Left lobe of liver (tissue), 2 donors: Measurements from ENCODE around the gene AKAIN1. TPM values are rescaled to one million over a fixed set of nuclear protein-coding genes. Genes with fewer than 3 reads are reported as not detected.

Experiments
- ATAC-seq: fragments of 200-7000 bp; cut with Tn5 transposase; one replicate; pipeline ENCODE4 v1.9.1; 2020; ENCODE audit warnings: mild to moderate bottlenecking, moderate library complexity
- DNase-seq: peaks from one replicate; pipeline ENCODE4 v3.0.0-alpha.2; 2020; ENCODE audit warnings: low spot score
- total RNA-seq: library from RNA; stranded (reverse); gene quantifications from one replicate; pipeline ENCODE4 v1.2.1, GENCODE V29; 2021
- donor health status: DM: no; HTN: no; CAD: no; lungs with moderate emphysema.
- donor health status: DM: no; HTN: yes; CAD: no.

Gene AKAIN1
- total RNA-seq, 1 donor from 2014 or later, result 0.88 TPM

DNA sequence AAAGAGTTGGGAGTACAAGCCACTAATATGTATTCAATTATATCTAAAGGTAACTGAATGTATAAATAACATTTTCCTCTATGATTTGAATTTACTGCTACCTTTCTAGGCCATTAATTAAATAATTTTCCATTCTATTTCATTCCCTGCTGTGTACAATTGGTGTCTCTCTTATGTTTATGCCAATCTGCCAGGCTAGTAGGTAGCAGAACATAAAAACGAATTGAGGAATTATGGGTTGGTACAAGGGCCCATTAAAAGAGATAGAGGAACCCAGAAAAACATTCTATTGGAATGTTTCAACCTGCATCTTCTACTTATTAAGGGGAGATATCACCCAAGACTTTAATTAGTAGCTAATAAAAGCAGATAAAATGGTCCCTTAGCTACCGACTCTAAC is 32.2 kb downstream of the AKAIN1 start:
- DNase-seq (no peak), ATAC-seq (no peak)

DNA sequence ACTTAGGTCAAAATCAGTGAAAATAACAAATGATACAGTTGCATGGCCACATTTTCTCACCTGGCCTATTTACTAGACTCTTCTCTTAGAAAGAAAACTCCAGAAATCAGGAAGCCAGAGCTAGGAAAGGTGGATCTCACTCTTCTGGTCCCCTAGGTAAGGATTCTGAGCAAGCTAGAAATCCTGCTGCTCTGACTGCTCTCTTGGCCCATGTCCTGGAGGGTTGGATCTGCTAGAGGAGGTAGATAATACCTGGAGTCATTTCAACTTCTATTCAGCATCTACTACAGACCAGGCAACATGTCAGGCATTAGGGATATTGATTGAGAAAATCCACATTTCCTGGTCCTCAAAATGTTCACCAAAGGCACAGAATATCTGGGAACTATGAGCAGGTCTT is 34.9 kb downstream of the AKAIN1 start:
- no peak for DNase-seq
- ATAC-seq, result no peak

DNA sequence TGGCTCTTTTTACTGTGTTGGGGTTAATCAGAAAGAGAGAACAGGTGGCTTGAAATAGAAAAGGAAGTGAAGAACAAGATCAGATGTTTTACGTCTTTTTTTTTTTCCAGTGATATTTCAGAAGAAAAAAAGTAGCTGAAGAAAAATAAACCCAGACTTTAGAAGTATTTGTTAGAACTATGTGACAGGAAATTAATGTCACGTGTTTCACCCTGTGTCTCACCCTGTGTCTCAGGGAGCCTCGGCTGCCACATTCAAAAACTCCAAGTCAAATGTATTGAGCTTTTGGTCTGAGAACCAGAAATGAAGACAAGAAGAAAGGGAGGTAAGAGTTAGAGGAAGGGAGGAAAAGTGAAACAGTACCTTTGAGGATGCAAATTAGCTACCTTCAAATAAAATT is 38.0 kb downstream of the AKAIN1 start:
- ATAC-seq (no peak), DNase-seq (no peak)

GRCh38 chr18:5158587-5158986 is 38.5 kb downstream of the AKAIN1 start:
- ATAC-seq, result no peak
- DNase-seq, result no peak

GRCh38 chr18:5158172-5158571 is 38.9 kb downstream of the AKAIN1 start:
- ATAC-seq (no peak), DNase-seq (no peak)

GRCh38 chr18:5155907-5156287 is 41.2 kb downstream of the AKAIN1 start:
- DNase-seq, result no peak
- ATAC-seq, result no peak

GRCh38 chr18:5155218-5155906 is 41.7 kb downstream of the AKAIN1 start:
- no peak for ATAC-seq
- DNase-seq, result no peak

DNA sequence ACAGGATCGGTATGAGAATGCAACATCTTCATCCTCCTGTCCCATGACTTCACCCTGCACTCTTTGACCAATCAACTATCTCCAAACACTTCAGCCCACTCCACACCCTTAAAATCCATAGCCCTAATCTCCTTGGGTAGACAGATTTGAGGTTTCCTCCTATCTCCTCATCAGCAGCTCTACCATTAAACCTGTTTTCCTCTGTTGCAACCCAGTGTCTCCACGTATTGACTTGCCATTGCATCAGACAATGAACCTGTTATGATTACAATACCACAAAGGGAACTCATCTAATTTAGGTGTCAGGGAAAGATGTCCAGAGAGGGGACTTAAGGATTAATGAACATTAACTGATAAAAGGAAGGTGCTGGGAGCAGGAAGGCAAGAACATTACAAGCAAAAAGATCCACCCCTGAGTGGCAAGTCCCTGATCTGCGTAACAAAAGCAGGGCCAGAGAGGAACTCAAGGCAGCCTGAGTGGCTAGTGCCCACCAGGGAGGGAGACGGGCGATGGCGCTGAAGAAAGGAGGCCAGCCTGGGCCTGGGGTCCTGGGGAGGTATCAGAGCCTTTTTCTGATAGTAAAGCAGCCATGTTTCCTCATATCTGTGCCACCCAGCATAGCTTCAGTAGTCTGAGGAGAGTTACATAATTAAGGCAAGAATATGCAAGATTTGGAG is 44.6 kb downstream of the AKAIN1 start:
- DNase-seq, result no peak

GRCh38 chr18:5150894-5151293 is 46.2 kb downstream of the AKAIN1 start:
- ATAC-seq (no peak), DNase-seq (no peak)

More for the DNA sequence above, 44.6 kb downstream of the AKAIN1 start:
- ATAC-seq, result no peak

- ATAC-seq, result no peak
- no peak for DNase-seq
These were observed 51.0 kb downstream of the AKAIN1 start for GRCh38 chr18:5146093-5146492.

GRCh38 chr18:5145168-5145825 is 51.8 kb downstream of the AKAIN1 start:
- ATAC-seq (no peak), DNase-seq (no peak)

DNA sequence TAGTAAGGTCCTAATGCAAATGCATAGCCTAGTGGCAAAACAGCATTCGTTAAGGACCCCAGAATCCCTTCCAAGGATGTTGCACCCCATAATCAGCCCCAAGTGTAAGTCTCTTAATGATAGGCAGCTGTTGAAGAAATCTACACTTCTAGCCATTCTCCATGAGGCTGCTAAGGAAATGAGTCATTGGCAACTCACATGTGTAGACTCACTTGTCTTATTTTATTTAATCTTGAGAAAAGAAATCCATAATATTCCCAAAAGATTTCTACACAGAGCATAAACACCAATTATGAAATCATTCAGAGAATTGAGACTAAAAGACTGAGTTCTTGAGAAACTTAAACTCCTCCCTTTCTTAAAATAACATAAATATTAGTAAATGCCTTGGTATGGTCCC is 52.4 kb downstream of the AKAIN1 start:
- no peak for DNase-seq
- ATAC-seq, result no peak

- ATAC-seq (no peak), DNase-seq (no peak)
These were observed 54.2 kb downstream of the AKAIN1 start for GRCh38 chr18:5142859-5143258.

DNA sequence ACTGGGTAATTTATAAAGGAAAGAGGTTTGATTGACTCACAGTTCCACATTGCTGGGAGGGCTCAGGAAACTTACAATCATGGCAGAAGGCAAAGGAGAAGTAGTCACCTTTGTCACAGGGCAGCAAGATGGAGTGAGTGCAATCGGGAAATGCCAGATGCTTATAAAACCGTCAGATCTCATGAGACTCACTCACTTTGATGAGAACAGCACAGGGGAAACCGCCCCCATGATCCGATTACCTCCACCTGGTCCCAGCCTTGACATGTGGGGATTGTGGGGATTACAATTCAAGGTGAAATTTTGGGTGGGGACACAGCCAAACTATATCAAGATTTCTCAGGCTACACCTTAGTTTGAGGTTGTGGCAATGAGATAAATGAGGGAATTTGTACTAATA is 54.9 kb downstream of the AKAIN1 start:
- ATAC-seq, result no peak
- no peak for DNase-seq

- ATAC-seq, result no peak
- DNase-seq, result no peak
These were observed 59.8 kb downstream of the AKAIN1 start for GRCh38 chr18:5137261-5137660.

DNA sequence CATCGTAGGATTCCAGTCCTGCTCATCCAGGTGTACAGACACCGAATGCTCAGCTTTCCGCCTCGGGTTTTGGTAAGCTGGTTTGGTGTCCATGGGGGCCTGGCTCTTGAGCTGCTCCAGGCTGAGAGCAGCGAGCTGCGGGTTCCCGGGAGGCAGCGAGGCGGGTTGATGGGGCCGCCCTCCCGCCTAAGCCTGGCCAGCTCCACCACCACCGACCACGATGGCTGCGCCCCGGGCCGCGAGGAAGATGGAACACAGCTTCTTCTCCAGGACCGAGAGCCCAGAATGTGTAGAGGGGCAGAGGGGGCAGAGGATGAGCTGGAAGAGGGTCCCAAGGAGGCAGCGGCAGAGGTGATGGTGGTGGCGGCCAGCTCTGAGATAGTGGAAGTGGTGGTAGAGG is 64.1 kb downstream of the AKAIN1 start:
- DNase-seq (no peak), ATAC-seq (no peak)

- DNase-seq (no peak), ATAC-seq (no peak)
These were observed 74.8 kb downstream of the AKAIN1 start for GRCh38 chr18:5122272-5122671.

- no peak for DNase-seq
- no peak for ATAC-seq
These were observed 86.8 kb downstream of the AKAIN1 start for GRCh38 chr18:5110266-5110665.

DNA sequence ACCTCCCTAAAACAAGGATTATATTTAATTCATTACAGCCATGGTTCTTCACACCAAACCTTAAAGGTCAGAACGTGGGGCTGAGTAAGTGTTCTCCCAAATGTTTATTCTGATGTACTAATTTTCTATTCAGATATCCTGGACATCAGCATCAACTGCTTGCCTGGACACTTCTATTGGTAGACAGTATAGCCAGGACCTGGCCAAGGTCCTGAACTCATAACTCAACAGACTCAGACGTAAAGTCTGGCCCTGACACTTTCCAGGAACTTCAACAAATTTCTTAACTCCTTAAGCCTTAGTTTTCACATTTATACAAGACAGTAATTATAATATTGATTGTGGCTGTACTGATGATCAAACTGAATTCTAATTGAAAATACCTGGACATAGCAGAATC is 89.1 kb downstream of the AKAIN1 start:
- no peak for ATAC-seq
- no peak for DNase-seq

DNA sequence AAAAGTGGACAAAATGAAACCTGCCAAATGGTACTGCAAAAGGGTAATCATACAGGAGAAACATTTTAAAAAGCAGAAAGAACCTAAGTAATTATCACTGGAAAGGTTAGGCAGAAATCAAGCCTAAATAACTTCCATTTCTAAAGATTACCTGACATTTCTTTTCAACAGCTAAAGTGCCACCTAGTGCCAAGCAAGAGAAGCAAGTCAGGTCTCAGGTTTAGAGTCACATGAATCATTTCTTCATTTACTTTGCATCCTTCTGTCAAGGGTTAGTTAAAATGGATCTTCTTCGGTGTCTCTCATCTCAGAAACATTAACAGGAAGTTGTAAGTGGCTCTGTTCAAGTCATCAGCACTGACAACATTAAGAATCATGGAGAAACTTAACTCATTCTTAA is 90.3 kb downstream of the AKAIN1 start:
- ATAC-seq (peak; percentile 31), DNase-seq (no peak)

DNA sequence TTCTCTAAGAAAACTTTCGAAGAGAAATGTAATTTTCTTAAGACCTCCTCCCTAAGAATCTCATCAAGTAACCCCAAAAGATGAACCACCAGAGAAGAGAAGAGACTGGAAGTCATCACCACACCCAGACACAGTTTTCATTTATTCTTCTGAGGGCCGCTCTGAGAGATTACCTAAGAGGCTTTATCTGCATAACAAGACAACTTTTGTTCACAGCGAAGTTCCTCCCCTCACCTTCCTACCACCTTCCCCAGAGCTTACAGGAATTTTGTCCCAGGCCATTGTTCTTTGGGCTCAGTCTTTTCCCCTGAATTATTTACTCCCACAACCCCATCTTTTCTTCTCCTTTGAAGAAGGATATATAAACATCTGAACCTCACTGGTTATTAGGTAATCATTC is 92.8 kb downstream of the AKAIN1 start:
- ATAC-seq (no peak), DNase-seq (no peak)

DNA sequence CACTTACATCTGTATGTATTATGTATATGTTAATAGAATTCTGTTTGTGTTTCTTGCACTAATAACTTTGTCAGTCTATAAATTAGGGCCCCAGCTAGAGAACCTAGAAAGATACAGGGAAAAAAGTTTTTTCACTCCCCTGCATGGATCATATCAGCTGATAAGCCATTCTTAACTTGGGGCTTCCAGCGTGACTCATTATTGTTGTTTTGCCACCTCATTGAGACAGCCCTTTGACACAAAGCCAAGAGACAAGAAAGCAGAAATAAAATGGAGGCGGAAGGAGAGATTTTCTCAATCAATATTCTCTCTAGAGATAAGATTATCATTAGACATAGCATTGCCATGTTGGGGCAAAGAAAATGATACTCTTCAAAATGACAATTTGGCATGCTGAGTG is 93.4 kb downstream of the AKAIN1 start:
- no peak for DNase-seq
- no peak for ATAC-seq
